ENCODE results near the gene AP1M1. TPM values are rescaled to one million over a fixed set of nuclear protein-coding genes. Genes with fewer than 3 reads are reported as not detected.

Gene AP1M1
- total RNA-seq, 4 donors from 2014 or later: 21.2 to 80.9 (median 32.7) TPM

DNA sequence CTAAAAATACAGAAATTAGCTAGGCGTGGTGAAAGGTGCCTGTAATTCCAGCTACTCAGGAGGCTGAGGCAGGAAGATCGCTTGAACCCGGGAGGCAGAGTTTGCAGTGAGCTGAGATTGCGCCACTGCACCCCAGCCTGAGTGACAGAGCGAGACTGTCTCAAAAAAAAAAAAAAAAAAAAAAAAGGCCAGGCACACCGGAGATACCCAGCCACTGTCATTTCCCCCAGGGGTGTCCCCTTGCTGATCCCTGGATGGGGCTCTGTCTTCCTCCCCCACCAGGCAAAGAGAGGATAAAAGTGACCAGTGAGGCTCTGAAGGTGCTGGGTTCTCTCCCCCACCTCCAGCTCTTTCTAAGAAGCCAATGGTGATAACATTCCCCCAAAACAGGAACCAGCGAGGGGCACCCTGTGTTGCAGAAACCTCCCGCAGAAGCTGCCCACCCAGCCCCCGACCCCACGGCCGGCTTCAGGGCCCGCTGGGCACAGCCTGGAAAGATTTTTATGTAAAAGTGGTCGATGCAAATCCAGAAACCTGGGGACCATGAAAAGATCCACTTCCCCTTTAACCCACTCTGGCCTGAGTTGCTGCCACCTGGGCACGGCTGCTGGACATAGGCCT lies 65.5 kb downstream of the AP1M1 start:
- no peak for DNase-seq
- no peak overlapping the region for H3K27ac ChIP-seq
- no peak overlapping the region for H3K4me3 ChIP-seq
- TF ChIP-seq POLR2A (IDR thresholded peaks at IDR 0.05): no peak
- no peak for TF ChIP-seq CTCF (IDR thresholded peaks at IDR 0.05)
- H3K9me3 ChIP-seq: no peaks in the 10 kb centered on the region
- no peaks in the 10 kb centered on the region for H3K4me1 ChIP-seq
- intact Hi-C loops (cut with DNase I; ENCODE audit: low total_unique reads): no loop called here
- no peaks in the 10 kb centered on the region for H3K27me3 ChIP-seq
- H3K36me3 ChIP-seq: no peaks in the 10 kb centered on the region

GRCh38 chr19:16265205-16265604 lies 67.5 kb downstream of the AP1M1 start:
- Histone ChIP-seq H3K27ac (no peak overlapping the region), H3K27me3 (no peaks in the 10 kb centered on the region), H3K36me3 (no peaks in the 10 kb centered on the region), H3K9me3 (no peaks in the 10 kb centered on the region), H3K4me3 (no peak overlapping the region), H3K4me1 (no peaks in the 10 kb centered on the region)
- intact Hi-C loops (cut with DNase I; ENCODE audit: low total_unique reads): no loop called here
- DNase-seq: no peak
- TF ChIP-seq POLR2A (IDR thresholded peaks at IDR 0.05) (no peak), CTCF (IDR thresholded peaks at IDR 0.05) (no peak)

- TF ChIP-seq POLR2A (IDR thresholded peaks at IDR 0.05) (no peak), CTCF (IDR thresholded peaks at IDR 0.05) (no peak)
- Histone ChIP-seq H3K9me3 (no peaks in the 10 kb centered on the region), H3K36me3 (no peaks in the 10 kb centered on the region), H3K27me3 (no peaks in the 10 kb centered on the region), H3K4me1 (no peaks in the 10 kb centered on the region), H3K4me3 (no peak overlapping the region), H3K27ac (no peak overlapping the region)
- intact Hi-C loops (cut with DNase I; ENCODE audit: low total_unique reads): no loop called here
- no peak for DNase-seq
Observed at GRCh38 chr19:16265890-16266585, 68.3 kb downstream of the AP1M1 start.

DNA sequence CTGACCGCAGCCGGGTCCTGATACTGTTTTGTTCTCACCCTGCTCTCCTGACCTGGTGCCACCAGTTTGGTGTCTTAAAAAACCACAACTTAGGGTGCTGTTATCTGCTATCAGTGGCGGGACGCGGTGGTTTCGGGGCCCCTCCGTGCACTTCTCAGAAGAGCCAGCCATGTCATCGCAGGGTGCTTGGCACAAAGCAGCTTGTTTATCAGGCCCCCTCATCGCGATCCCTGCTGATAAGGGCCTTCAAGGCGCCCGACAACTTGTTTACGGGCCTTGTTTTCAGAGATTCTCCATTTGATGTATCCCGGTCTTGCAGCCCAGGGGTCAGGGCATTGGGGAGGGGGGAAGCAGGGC lies 68.9 kb downstream of the AP1M1 start:
- TF ChIP-seq POLR2A (IDR thresholded peaks at IDR 0.05): no peak
- no peak for TF ChIP-seq CTCF (IDR thresholded peaks at IDR 0.05)
- no peaks in the 10 kb centered on the region for H3K36me3 ChIP-seq
- intact Hi-C loops (cut with DNase I; ENCODE audit: low total_unique reads): no loop called here
- H3K9me3 ChIP-seq: no peaks in the 10 kb centered on the region
- H3K4me1 ChIP-seq: no peaks in the 10 kb centered on the region
- H3K4me3 ChIP-seq: no peak overlapping the region
- H3K27me3 ChIP-seq: no peaks in the 10 kb centered on the region
- H3K27ac ChIP-seq: no peak overlapping the region
- DNase-seq: no peak

- Histone ChIP-seq H3K9me3 (no peaks in the 10 kb centered on the region), H3K4me1 (peaks cover 0 to 10% of the 10 kb centered on the region in 2 donors), H3K27ac (no peak overlapping the region), H3K36me3 (no peaks in the 10 kb centered on the region), H3K27me3 (no peaks in the 10 kb centered on the region), H3K4me3 (no peak overlapping the region)
- intact Hi-C loops (cut with DNase I; ENCODE audit: low total_unique reads): no loop called here
- DNase-seq: no peak
- TF ChIP-seq POLR2A (IDR thresholded peaks at IDR 0.05) (no peak), CTCF (IDR thresholded peaks at IDR 0.05) (no peak)
Observed at GRCh38 chr19:16268676-16269319, 71.1 kb downstream of the AP1M1 start.

Measured in uterus (tissue), 4 donors.